ENCODE measurements around the gene TMEM174.
"Not testable (repeated sequence)": the region's sequence is repeated elsewhere in the genome, so short reads cannot be mapped to it uniquely, and the experiment has no call there.

TMEM174 gene

DNA sequence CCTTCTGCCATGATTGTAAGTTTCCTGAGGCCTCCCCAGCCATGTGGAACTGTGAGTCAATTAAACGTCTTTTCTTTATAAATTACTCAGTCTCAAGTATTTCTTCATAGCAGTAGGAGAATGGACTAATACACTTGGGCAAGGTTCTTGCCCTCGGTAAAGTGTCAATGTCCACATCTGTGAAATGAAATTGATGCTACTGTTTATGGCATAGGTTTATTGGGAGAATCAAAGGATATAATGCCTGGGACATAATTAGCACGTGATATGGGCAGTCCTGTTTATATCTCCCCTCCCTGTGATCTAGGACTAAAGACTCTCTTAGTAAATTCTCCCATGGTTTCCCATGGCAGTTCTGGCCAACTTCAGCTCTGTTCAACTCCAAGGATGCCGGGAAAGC lies 19.4 kb downstream of the TMEM174 start:
- no peak for DNase-seq

DNA sequence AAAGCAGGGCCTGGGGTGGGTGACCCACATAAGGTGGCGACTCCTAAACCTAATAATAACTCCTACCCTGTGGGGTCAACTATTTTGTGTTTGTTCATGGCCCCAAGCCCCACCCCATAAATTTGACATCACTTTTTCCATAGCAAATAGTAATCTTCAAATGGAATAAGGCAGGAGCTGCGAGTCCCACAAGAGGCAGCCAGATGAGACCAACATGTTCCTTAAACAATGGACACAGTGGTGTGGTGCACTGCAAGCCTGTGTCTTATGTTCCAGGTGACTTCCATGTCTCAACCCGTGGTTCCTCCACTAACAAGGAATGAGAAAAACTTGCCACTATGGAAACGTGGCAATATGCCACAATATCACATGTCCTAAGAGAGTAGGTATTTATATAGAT lies 20.6 kb downstream of the TMEM174 start:
- no peak for DNase-seq

DNA sequence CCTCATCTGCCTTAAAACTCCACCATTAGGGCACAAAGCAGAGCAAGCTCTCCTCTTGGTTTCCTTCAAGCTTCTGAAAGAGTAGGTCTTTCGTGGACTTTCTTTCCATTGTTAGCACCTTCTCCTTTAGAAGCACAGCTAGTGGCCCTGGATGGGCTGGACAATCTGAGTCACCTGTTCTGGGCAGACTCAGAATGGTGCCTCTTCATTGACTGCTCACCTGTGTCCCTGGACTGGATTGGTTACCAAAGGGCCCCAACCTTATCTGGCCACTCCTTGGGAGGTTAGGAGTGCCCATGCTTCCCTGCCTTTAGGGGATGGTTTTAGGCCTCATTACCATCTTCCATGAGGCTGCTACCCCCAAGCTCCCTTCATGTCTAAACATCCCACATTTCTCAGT lies 23.2 kb downstream of the TMEM174 start:
- no peak for DNase-seq

DNA sequence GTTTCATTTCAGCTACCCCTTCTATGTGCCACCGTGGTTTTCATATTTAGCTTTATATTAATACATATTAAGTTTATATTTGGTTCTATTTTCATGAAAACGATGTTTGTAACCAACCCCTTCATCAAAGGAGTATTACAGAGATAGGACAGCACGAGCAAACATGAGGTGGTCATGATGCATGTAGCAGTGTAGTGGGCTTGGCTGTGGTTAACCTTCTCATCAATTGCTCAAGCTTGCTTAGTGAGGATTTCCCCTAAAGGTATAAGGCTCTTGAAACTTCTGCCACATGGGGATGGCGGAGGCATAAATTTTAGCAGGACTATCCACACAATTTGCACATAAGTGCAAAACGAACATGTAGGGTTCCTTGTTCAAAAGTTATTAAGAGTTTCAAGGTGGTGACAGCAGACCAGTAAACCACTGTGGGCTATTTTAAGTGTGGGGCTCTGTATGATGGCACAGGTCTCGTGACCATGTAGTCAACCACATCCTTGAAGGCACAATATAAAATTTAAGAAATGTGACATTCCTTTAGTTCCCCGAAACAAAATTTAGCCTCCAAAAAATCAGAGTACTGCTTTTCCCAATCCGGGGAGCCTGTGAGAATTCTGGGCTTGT lies 24.8 kb downstream of the TMEM174 start:
- DNase-seq: no peak

DNA sequence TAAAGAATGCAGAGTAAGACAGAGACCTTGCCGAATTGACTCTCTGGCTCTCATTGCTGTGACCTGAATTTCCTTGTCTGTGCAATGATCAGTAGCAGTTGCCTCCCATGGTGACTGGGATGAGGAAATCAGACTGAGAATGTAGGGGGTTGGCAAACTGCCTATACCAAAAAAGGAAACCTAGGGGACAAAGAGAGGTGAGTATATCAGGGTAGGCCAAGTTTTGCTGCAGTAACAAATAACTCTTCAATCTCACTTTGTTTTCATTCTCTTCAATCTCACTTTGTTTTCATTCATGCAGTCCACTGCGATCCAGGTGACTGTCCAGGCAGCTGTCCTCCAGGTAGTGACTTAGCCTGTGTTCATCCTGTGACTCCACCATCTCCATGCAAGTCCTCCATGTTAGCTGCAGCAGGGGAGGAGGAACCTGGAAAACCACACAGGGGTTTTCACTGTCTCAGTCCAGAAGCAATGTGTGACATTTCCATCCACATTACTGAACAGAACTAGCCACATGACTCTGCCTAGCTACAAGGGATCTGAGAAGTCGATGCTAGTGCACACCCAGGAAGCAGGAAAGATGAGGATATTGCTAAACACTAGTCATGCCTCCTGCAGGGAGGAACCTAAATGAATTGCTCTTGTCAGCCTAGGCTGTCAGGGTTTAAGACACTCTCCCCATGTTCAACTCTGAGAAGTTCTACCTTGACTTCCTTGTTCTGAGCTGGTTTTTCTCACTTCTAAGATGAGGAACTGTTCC lies 26.0 kb downstream of the TMEM174 start:
- DNase-seq: no peak

DNA sequence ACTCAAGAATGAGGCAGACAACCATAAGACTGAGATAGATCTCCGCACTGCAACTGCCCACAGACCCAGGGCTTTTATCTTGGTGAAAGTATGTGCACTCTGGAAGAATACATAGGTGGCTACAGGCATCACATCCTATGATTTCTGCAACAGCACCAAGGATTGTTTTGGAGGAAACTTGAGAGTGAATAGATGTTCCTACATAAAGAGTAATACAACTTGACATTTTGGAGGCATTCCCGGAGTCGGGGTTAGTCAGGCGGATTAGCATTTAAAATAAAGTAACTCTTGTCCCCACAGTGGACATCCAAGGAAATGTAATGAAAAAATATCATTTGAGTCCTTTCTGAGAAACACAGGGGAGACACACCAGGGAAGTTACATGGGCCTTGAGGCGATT lies 26.7 kb downstream of the TMEM174 start:
- no peak for DNase-seq

DNA sequence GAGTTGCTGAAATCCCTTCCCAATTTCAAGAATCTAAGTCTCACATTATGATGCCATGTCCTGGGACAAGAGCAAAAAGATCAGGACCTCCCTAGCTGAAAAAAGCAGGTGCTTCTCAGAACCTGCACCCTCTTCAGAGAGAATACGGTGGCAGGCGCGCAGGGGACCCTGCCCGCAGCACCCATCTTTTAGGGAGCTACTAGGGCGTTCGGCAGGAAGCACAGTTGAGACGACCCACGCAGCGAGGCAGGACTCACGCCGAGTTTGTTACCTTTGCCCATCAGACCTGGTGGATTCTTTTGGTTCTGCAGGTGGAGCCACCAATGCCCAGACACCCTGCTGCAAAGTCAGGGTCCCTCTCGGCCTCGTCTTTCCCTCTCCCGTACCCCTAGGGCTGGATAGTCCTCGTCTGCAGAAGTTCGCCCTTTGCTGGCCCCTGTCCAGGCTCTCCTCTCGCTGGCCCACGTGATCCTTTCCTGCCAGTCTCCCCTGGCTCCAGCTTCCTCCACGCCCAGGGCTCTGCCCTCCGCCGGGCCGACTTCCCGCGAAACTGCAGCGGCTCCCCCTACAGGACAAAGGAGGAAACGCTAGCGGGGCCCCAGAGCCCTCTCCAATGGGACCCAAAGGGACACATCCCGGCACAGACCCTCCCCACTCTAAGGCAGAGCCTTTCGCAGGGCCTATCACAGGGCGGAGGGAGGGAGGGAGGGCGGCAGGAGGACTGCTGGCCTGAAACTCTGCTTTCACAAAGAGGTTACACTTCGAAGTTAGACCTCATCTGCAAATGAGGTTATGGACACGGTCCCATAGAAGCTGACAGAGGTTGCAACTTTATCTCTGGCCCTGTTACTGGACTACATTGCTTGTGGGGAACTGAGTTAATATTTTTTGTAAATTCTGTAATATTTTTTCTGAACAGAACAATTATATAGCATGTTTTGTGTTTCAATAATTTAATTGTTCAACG lies 28.8 kb downstream of the TMEM174 start:
- DNase-seq: peak in 47 of 58 donors; percentile 4 to 72 (median 34)

DNA sequence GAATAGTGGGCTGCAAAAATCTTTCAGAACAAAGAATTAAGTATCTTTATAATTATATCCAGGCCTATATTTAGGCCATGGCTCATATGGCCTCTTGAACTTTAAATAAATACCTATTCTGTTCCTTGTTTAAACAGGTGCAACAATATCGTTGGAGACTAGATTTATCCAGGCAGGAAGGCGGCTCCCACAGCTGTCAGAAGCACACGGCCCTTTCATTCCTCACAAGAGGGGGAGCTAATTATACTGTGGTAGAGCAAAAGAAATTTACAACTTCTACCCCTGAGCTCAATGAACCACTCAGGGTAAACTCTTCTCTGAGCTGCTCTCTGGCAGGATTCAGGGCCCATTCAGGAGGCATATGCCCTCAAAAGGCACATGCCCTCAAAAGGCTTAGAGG lies 31.3 kb downstream of the TMEM174 start:
- no peak for DNase-seq

DNA sequence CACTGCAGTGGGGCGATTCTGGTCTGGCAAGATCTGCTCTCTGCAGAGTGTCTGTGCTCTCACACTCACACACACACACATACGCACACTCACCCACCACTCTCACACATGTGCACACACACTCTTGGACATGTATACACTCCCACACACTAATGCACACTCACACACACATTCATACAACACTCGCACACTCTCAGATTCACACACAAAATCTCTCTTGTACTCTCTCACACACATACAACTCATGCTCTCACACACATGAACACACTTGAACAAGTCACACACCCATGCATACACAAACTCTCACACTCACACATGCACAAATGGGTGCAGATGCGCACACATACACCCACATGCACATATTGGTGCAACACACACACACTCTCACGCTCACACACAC lies 31.7 kb downstream of the TMEM174 start:
- DNase-seq: no peak

DNA sequence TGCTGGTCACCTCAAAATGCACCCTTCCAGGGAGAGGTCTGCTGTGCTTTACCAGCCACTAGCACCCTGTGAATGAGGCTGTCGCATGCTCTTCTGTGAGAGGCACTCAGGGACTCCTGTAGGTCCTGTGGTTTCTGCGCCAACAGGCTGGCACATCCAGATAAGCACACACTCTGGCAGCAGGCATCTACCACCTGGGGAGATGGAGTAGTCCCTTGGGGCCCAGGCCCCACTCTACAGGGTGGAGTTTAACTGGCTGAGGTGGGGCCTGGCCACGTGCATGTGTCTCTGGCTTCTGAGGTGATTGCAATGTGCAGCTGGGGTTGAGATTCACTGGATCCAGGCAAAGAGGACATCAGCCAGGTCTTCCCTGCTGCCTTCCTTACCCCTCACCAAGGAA lies 32.3 kb downstream of the TMEM174 start:
- no peak for DNase-seq

DNA sequence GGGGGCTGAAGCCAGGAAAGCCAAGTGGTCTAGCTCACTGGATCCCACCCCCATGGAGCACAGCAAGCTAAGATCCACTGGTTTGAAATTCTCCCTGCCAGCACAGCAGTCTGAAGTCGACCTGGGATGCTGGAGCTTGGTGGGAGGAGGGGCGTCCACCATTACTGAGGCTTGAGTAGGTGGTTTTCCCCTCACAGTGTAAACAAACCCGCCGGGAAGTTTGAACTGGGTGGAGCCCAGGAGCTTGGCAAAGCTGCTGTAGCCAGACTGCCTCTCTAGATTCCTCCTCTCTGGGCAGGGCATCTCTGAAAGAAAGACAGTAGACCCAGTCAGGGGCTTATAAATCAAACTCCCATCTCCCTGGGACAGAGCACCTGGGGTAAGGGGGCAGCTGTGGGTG lies 34.2 kb downstream of the TMEM174 start:
- not testable (repeated sequence) for DNase-seq

DNA sequence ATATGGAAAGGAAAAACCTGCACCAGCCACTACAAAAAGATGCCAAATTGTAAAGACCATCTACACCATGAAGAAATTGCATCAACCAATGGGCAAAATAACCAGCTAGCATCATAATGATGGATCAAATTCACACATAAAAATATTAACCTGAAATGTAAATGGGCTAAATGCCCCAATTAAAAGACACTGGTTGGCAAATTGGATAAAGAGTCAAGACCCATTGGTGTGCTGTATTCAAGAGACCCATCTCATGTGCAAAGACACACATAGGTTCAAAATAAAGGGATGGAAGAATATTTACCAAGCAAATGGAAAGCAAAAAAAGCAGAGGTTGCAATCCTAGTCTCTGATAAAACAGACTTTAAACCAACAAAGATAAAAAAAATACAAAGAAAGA lies 36.1 kb downstream of the TMEM174 start:
- DNase-seq: not testable (repeated sequence)

DNA sequence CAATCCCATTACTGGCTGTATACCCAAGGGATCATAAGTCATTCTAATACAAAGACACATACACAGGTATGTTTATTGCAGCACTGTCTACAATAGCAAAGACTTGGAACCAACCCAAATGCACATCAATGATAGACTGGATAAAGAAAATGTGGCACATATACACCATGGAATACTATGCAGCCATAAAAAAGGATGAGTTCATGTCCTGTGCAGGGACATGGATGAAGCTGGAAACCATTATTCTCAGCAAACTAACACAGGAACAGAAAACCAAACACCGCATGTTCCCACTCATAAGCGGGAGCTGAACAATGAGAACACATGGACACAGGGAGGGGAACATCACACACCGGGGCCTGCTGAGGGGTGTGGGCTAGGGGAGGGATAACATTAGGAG lies 39.7 kb downstream of the TMEM174 start:
- not testable (repeated sequence) for DNase-seq

DNA sequence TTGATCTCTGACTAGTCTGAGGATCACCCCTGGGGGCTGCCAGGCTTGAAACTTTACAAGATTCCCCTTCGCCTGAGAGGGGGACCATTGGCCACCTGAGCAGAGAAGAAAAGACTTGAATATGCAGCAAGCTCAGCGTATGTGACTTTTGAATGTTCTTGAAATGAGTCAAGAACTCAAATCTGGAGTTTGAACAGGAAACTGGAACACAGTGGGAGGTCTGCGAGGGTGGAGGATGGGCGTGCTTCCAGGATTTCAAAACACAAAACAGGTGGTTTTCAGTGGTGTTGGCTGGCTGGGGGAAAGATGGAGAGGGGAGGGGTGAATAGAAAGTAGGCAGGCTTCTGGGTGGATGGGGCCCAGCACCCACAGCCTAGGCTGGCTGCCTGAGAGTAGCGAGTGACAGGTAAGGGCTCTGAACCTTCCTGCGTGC lies 40.6 kb downstream of the TMEM174 start:
- peak in 11 of 58 donors; percentile 7 to 42 (median 19) for DNase-seq

DNA sequence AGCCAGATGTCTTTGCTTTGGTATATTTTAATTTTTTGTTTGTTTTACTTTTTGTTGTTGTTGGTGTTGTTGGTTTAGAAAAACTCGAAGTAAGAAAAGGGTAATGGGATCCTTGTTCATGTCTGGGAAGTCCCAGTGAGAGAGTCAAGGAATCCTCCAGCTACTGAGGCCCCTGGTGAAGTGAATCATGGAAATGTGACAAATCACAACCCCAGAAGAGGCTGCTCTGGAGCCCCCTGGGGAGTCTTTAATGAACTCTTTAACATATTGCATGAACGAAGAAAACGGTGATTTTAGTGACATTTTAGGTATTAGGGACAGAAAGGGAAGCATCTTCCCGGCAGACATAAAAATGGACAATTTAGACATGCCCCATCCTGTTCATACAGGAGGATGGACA lies 41.3 kb downstream of the TMEM174 start:
- DNase-seq: no peak

DNA sequence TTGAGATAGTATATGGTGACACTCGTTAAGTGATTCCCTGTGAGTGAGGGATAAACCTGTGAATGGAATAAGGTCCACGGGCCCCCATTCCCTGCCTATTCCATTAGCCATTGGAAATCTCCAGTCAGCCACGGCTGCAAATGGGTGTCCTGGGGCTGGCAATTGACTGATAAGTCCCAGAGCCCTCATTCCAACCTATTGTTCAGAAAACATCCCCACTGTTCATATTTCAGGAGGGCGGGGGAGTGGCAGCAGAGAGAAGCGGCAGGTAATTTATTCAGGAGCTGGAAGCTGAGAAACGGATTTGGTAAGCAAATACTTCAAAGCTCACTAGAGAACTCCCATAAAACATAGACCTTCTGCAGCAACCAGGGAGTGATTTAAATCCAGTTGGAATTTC lies 42.0 kb downstream of the TMEM174 start:
- DNase-seq: no peak

DNA sequence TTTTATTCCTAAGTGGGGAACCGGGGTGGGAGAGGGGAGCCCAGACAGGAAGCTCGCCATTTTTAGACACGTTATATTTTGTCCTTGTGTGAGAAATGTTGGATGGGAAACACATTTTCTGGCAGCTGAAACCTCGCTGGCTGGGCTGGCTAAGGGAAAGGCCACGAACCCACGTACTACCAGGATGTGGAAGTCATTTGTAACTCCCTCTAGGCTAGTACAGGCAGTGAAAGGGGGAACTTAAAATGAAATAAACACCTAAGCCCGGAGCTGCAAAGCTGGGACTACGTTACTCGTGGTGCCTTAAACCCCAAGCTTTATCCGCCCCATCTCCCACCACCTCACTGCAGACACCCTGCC lies 42.5 kb downstream of the TMEM174 start:
- DNase-seq: no peak

DNA sequence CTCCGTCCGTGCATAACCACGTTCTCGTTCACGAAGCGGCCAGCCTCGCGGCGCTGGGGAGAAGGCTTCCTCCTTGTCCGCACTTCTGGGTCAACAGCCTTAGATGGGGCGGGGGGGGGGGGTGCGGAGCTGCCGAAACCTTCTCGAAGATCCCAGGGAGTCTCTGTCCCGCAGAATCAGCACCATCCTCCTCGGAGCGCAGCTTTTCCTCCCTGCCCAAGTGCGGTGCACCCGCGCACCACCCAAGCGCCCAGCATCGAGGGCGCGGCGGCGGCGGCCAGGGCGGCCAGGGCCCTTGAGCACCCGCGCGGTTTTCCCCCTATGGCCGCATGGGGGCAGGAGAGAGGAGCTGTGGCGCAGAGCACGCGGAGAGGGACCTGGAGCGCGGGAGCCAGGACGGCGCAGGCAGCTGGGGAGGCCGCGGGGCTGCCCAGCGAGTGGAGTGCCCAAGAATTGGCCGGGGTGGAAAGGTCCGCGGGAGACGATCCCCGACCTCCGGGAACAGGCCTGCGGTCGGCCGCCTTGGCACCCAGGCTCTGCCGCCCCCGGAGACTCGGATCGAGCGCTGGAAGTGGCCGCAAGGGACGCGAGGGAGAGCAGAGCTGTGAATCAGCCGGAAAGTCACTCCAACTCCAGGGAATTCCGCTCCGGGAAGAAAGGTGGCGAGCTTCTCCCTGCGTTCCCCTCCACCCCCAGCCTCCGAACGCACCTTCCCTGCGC lies 43.1 kb downstream of the TMEM174 start:
- DNase-seq: peak in 52 of 58 donors; percentile 13 to 77 (median 50)

DNA sequence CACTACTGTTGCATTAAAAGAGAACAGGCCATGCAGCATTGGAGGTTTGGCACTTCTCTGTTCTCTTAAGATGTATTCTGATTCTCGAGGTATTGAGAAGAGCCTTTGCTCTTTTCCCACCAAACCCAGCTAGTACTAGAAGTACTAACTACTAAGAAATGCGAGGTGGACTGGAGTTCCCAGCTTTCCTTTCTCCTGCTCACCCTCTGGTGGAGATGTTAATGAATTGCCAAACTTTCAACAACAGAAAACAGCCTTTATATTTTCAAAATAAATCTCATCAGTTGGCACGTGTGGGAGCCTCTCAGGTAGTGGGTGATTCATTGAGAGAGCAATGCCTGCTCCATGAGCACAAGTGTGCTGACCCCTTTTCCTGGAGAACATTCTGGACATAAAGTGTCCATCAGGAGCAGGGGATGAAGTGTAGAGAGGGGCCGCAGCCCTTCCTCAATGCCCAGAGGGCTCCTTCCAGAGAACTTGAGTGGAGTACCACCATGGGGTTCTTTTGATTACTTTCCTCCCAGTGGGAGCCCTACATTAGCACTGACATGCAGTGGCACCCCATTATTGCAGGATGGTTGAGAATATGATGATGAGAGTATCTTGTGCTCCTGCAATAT lies 45.7 kb downstream of the TMEM174 start:
- peak in 1 of 58 donors; percentile 1 for DNase-seq

DNA sequence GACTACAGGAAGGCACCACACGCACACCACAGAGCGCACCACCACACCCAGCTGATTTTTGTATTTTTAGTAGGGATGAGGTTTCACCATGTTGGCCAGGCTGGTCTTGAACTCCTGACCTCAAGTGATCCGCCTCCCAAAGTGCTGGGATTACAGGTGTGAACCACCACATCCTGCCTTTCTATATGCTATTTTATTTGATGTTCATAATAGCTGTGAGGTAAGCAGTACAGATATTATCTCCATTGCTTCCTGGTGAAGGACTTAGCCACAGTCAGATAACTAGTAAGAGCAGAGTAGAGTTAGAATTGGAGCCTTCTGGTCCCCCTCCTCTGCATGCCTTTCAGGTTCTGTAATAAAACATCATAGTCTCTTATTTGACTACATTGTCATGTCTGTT lies 46.3 kb downstream of the TMEM174 start:
- DNase-seq: not testable (repeated sequence)

DNA sequence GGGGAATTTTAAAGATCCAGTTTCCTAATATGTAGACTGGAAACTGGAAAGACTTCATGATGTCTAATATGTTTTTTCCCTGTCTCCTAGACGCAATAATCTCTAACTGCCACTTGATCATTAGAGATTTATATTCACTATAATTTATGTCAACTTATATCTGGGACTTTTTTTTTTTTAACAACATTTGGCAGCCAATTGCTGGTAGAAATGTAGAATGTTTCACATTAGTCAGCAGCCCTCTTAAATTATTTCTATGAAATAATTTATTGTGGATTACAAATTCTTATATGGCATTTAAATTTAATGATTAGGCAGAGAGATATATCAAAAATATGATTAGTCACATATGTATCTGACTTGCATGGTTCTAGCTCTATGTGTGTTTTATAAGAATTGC lies 48.2 kb downstream of the TMEM174 start:
- no peak for DNase-seq
